ENCODE measurements around the gene PPFIA2.
"Not testable (repeated sequence)": the region's sequence is repeated elsewhere in the genome, so short reads cannot be mapped to it uniquely, and the experiment has no call there.

The PPFIA2 gene

DNA sequence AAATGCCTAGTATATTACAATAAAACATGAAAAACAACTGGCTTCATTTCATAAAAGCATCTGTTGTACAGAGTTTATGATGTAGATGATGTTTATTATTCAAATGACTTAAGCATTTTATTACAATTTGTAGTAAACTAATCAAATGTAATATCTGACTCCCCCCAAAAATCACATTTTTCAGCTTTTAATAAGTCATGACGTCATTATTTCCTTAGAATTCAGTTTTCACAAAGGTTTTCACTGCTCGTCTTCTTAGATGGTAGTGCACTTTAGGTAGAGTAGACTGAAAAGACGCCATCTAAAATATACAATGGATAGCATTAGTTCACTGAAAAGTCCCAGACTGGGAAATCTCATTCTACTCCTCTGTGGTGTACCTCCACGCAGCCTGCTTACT lies 499.8 kb downstream of the PPFIA2 start:
- DNase-seq, result no peak

DNA sequence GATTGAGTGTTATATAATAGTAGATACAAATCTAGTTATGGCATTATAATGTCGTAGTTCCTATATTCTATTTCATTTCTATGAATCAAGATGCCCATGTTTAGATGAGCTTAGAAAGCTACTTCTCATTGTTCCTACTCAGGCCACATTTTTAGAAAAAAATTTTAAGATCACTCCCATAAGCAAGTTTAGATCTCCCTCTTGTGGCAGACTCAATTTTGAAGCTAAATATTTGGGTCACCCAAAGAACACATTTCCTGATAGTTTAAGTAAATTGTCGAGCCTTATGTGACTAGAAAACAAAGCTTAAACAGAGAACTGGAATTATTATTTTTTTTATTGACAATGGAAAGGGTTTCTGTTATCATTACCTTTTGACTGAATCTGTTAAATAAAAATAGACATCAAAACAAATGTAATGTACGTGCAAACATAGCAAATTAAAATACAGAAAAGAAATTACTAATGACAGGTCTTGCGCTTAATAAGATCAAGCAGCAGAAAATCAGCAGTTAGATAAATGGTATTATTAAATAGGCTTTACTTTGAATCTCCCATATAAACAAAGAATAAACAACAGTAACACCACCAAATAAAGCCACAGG lies 501.1 kb downstream of the PPFIA2 start:
- peak in 1 of 14 donors; percentile 21 for DNase-seq

DNA sequence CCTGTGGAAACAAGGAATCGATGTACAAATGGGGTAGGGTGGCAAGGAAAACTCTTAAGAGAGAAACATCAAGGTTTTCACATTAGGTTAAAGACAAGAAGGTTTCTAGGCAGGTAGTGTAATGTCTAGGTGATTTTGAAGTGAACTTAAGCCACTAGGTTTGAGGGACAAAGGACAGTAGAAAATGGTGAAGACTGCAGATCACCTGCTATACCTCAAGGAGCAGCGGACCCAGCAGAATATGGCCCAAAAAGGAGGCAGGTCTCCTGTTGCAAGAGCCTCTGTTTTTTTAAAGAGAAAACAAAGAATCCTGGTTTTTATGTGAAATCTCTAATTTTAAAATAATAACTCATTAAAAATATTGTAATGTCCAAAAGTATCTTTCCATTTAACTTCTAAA lies 503.2 kb downstream of the PPFIA2 start:
- DNase-seq, result no peak

DNA sequence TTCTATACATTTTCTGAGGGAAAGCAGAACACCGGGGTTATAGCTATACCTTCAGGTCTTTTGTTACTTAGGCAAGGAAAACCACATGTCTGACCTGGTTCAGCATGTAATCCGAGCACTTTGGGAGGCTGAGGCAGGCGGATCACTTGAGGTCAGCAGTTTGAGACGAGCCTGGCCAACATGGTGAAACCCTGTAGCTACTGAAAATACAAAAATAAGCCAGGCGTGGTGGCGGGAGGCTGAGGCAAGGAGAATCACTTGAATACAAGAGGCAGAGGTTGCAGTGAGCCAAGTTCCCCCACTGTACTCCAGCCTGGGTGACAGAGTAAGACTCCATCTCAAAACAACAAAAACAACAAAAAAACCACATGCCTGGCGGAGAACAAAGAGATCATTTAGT lies 503.7 kb downstream of the PPFIA2 start:
- DNase-seq, result no peak

DNA sequence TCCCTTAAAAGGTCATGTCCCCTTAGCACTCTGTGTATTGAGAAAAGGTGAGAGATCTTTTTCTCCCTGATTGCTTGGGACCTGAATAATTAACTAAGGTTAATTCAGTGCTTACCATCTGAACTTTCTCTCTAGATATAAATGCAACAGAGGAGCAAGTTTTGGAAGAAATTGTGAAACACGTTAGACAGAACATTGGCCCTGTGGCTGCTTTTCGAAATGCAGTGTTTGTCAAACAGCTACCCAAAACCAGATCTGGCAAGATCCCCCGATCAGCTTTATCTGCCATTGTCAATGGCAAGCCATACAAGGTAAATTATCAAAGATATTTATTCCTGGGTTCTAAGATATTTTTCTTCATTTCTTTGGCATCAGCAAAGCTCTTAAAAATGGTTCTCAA lies 505.8 kb downstream of the PPFIA2 start:
- DNase-seq, result no peak

DNA sequence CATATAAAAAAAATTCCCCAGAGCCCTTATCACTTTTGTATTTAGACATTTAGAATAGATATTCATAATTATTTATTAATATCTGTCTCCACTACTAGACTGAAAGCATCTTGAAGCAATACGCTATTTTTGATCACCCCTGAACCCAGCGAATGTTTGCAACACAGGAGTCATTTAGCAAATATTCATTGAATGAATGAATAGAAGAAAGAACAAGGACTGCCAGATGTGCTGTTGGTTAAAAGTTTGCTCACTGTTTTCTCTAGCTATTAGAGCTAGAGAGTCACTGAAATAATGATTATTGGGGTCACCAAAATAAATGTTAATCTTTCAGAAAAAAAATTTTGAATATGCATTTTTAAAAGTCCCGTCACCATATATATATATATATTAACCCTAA lies 506.9 kb downstream of the PPFIA2 start:
- no peak for DNase-seq

DNA sequence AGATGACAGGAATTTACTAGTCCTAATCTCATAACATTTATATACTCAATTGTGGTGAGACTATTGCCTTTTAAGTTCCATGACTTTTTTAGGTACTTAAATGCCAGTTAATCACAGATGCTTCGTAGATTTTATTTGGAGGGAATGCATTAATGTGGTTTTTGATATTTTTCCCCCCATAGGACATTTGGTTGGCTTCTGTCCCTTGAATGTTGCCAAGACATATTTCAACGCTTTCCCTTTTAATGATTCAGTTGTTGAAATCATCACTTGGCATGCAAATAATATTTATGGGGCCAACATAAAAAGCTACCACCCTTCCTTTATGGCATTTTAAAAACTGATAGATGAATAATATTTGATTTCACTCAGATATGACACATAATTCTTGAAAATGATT lies 509.2 kb downstream of the PPFIA2 start:
- DNase-seq, result no peak

DNA sequence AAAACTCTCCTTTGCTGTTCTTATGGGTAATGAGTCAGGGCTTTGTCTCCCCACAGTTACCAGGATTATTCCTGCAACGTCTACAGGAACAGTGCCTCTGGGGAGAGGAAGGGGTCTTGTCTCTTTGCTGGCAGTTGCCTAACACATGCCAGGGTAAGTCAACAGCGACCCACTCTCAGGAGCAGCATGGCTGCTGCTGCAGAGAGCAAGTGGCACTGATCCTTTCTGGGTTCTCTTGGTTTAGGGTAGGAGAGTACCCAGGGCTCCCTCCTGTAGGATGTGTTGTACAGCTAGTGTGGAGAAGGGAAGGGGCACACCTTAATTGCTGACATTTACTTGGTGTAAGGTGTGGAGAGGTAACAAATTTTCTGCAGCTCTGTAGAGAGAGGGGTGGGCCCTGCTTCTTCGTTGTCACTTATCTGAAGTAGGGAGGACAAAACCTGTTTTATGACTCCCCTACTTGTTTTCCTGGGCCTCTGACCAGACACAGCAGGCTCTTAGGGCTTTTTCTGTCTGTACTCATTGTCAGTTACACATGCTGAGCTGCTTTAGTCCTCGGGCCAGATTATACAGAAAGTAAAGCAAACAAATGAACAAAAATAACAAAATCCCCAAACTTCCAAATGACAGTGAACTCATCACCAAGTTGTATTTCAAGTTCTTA lies 513.1 kb downstream of the PPFIA2 start:
- no peak for DNase-seq

DNA sequence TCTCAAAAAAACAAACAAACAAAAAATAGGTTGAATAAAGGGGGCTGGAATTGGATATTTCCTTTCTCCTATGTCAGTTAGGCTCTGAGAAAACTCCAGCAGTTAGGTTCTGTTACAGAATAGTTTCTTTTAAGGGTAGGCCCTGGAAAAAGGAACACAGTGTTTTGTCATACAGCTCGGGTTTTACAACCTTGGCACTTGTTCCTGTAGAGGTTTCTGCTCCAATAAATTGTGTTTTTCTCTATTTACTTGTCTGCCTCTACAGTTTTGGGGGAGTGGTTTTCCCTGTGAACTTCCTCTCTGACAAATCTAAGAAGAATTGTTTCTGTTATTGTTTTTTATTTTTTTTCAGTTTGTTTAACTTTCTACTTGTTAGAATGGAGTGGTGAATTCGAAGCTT lies 513.7 kb downstream of the PPFIA2 start:
- no peak for DNase-seq

DNA sequence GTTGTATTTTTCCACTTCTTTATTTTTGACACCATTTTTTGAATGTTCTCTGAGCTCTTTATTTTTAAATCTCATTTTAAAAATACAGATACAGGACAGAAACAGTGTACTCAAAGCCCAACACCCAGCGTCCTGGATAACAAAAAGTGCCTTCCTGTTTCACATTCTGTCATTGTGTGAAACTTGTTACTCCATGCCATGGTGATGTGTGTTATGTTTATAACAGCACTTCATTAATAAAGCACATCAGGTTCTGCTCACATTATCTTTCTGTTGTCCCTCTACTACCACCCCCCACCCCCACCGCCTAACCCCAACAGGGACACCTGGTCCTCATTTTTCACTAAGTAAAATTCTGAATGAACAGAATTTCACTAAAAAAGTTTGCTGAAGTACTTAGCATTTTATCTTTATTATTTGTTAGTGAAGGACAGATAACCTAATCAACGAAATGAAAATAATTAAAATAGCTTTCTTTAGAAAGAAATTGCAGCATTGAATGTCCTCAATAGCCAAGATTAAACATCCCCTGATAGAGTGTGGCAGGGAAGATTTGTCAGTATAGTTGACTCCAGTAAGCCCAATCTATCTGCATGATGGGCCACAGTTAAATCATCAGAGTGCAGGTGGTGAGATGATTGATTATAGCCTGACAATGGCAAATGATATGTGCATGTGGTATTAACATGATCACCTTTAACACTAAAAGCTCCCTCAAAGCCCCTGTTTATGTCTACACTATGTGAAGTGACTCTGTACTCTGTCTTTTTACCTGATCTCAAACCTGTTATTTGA lies 527.4 kb downstream of the PPFIA2 start:
- DNase-seq, result no peak

DNA sequence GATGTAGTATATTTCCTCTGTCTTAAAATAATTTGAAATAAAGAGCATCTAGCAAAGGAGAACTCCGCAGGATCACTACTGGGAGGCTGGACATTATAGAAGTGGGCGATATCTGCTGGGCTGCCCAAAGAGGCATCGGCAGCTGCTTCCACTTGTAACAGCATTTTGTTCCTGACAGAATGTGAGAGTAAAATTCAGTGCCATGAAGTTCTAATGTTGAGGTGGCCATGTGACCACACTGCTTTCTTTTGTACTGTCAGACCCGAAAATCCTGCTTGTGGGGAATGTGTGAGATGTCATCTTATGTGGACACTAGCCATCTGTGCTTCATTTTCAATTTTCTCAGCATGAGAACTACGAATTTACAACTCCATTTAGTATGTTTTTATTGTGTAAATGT lies 529.4 kb downstream of the PPFIA2 start:
- no peak for DNase-seq

DNA sequence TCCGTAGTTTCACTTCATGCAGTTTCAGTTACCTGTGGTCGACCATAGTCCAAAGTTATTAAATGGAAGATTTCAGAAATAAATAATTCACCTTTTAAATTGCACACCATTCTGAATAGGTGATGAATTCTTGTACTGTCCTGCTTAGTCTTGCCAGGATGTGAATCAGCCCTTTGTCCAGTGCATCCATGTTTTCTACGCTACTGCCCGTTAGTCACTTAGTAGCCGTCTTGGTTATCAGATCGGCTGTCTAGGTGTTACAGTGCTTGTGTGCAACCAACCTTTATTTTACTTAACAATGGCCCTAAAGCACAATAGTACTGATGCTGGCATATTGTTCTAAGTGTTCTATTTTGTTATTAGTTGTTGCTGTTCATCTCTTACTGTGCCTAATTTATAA lies 534.5 kb downstream of the PPFIA2 start:
- DNase-seq, result no peak

DNA sequence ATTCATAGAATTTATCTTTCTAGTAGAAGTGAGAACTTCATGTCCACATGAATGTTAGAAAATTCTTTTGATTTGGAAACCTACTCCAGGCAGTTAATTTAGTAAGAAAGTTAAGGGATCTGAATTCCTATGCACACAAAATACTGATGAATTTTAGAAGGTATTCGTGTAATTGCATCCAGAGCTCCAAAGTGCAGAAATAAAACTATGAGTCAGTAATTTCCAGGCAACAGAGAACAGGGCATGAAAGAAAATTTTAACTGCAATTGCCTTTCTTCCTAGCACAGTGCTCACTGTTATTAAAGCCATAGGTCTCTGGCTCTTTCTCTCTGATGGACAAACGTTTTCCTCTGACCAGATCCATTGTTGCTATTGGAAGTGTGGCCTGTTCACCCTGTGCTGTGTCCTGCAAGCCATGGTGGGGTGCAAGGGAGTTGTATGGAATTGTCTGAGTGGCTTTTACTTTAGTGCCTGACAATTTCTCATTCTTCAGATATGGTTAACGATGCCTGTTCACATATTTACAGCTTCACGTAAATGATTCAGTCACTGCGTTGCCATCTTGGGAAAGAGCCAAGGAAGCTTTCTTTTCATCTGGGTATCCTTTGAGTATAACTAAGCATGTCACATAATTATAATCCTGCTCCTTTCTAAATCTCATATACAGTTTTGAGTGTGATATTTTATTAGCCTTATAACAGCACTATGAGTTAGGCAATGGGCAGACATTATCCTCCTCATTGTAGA lies 536.1 kb downstream of the PPFIA2 start:
- no peak for DNase-seq

DNA sequence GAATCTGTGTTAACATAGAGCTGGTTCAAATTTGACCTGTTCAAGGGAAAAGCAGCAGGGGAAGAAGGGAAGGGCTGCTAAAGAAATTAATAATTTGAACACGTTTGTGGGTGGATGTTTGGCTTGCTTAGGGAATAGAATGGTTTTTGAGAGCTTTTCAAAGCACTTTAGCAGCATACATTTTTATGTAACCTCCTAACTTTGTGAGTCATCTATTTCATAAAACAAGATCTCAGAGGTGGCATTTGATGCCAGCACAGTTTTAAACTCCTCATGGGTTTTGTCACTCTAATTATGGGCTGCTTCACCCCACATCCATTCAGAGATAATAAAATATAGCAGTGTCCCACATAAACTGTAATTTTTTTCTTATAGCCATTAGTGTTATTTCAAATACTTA lies 537.5 kb downstream of the PPFIA2 start:
- no peak for DNase-seq

DNA sequence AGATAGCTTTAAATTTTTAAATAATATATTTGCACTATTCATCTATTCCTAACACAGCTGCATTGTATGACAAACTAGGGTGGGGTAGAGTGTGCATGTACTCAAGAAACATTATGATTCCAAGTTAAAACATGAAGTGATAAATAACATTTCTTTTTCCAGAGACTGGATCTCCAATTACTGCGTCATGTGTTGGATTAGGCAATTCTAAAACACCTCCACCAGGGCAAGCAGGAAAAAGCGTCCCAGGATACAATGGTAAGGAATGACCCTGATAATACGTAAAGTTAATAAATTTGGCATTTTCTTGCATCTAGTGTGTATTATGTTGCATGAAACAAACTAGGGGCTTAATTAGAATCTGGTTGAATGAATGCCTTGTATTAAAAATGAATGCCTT lies 542.4 kb downstream of the PPFIA2 start:
- no peak for DNase-seq

DNA sequence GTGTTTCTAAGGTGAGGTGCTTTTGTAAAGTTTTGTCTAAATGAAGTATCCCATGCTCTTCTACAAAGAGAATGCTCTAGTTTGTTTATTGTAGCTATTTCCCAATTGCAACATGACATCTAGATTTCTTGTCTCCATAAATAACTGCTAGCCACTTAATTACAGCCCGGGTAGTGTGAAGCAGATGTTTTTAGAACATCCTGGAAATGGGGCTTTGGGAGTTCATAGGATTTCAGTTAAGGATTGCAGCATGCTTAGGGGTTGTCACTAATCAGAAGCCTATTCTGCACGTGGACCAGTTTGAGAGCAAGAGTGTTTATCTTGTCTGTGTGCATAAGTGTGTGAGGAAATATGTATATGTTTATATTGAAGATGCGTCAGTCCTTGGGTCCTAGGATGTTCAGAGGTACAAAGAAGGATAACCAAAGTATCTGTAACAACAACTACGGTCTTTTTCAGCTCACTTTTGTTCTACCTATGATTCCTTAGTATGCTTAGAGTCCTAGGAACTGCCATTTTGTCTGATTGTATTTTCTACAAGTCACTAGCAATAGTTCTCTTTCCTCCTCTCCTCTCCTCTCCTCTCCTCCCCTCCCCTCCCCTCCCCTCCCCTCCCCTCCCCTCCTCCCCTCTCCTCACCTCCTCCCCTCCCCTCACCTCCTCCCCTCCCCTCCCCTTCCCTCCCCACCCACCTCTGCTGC lies 546.0 kb downstream of the PPFIA2 start:
- DNase-seq, result no peak

DNA sequence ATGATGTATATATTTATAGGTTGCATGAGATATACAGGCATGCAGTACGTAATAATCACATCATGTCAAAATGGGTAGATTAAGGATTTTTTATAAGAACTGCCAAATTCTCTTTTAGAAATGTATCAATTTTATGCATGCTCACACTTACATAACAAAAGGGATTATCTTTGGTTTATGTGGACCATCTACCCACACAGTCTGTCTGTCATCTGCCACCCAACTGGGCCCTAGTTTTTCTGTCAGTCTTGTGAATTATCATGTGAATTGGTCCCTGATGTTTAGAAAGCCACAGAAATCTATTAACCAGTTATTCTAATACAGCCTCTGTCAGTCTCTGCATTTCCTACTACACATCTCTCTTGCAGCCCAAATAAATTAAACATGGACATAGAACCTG lies 547.8 kb downstream of the PPFIA2 start:
- no peak for DNase-seq

DNA sequence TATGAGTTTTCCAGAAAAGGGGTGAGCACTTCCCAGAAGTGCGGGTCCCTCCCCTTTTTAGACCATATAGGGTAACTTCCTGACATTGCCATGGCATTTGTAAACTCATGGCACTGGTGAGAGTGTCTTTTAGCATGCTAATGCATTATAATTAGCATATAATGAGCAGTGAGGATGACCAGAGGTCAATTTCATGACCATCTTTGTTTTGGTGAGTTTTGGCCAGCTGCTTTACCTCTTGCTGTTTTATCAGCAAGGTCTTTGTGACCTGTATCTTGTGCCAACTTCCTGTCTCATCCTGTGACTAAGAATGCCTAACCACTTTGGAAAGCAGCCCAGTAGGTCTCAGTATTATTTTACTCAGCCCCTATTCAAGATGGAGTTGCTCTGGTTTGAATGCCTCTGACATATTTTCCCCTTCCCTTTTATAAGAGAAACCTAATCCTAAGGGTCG lies 549.4 kb downstream of the PPFIA2 start:
- not testable (repeated sequence) for DNase-seq

DNA sequence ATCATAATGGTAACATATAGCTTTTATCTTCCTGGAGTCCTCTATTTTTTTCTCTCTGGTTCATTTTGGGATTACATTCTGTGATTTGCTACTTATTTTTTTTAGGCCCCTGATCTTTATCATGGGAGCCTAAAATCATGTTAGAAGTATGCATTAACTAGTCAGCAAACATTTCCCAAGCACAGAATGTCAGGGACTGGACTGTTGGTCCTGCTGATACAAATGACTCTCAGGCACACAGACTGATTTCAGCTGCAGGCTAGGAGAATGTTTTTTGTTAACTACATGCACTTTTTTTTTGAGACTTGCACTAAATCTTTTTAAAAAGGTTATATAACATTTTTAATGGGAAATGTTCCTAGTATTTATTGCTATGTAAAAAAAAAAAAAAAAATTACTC lies 550.1 kb downstream of the PPFIA2 start:
- DNase-seq, result no peak

DNA sequence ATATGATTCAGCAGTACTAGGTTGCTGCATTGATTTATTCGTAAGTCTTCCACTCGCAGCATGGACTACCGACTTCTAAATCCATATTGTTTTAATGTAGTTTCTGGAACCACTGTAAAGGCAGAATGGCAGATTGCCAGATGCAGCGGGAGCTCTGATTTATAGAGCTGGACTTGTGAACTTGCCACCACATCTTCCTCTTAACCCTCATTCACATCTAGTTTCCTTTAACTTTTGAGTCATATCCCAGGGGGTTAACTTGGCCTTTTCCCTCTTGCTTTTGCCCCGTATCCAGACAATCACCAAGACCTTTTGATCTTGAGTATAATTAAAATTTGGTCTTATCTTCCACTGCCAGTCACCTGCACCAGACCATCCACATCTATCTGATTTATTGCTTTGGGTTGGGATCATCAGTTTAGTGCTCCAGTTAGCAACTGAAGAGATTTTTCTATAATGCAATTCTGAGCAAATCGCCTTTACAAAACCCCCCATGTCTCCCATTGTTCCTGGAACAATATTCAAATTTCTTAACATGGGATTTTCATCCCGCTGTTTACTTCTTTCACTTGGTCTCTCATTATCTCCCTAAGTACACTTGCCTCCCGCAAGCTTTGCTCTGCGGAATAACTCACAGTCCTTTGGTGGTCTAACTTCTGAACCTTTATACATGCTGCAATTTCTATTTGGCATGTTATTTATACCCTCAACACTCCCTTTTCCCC lies 550.8 kb downstream of the PPFIA2 start:
- no peak for DNase-seq

Data from C1 segment of cervical spinal cord (tissue), 14 donors.